PC-3 (cell line): Measurements from ENCODE around the gene BMPR1A.

Experiments
- EZH2 ChIP-seq: fragments of 300-600 bp; sonication (generic); IDR thresholded peaks from one replicate; pipeline ENCODE4 v1.6.1; 2017; ENCODE audit warnings: antibody characterized with exemption, mild to moderate bottlenecking, low read length; ENCODE audit not compliant: unreplicated experiment
- EZH2phosphoT487 ChIP-seq: fragments of 300-600 bp; sonication (generic); IDR thresholded peaks from 2 replicates; pipeline ENCODE4 v1.6.1; 2018; ENCODE audit warnings: mild to moderate bottlenecking, antibody characterized with exemption, low read length, borderline replicate concordance

DNA sequence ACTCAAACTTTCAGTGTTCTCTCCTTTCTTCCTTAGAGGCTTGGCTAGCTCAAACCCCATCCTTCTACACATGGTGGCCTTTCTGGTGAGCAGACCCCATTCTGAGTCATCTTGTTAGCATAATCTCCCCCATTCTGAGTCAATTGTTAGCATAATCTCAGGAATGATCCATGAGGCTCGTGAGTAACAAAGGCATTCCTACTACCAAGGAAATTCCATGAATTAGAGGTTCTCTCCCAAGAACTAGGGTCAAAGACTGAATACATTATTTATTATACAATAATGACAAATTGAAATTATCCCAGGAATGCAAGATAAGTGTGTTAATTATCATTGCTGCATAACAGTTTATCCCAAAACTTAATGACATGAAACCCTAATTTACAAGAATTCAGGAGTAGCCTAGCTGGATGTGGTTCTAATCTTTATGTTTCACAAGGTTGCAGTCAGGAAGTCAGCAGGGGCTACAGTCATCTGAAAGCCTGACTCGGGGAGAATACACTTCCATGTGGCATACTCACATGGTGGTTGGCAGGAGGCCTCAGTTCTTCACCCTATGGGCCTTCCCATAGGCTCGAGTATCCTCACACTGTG, 100.8 kb downstream of the BMPR1A start:
- TF ChIP-seq EZH2 (no peak), EZH2phosphoT487 (no peak)
